B cell (primary cell): ENCODE data around the gene RGS10.

Experiments
- CTCF ChIP-seq: fragments of 200-600 bp; IDR thresholded peaks from one replicate; pipeline ENCODE4 v1.8.0; 2022; ENCODE audit warnings: antibody characterized with exemption, mild to moderate bottlenecking
- EZH2 ChIP-seq: IDR thresholded peaks from 2 replicates; pipeline ENCODE4 v1.6.1; 2012; ENCODE audit warnings: borderline replicate concordance, low read depth, mild to moderate bottlenecking, moderate library complexity, low read length; ENCODE audit not compliant: insufficient read depth, poor library complexity, severe bottlenecking

- TF ChIP-seq CTCF (no peak), EZH2 (no peak)
These were observed 88.2 kb downstream of the RGS10 start for GRCh38 chr10:119454316-119454715.
